HCT116 (cell line): ENCODE results near the gene GPRC5B. TPM values are rescaled to one million over a fixed set of nuclear protein-coding genes. Genes with fewer than 3 reads are reported as not detected.

ENCODE experiments used
- ATAC-seq: fragments of 200-7000 bp; cut with Tn5 transposase; 2 replicates; pipeline ENCODE4 v1.9.1; 2020; ENCODE audit warnings: mild to moderate bottlenecking, moderate library complexity
- BruUV-seq: library from RNA; stranded (reverse); fragments of 400-500 nt; replicated peaks from 2 replicates; lab custom pipeline; 2021; lab: Mats Ljungman, UMichigan
- CTCF ChIA-PET: fragments of 300-600 bp; sonication (Branson Sonifier 250); formaldehyde crosslinking; loops from one replicate; lab custom pipeline; 2021; ENCODE audit warnings: antibody characterized with exemption; lab: Charles Lee
- POLR2A ChIA-PET: fragments of 300-600, 350-600 bp; sonication (Branson Sonifier 250); formaldehyde crosslinking; loops from one replicate; lab custom pipeline; 2021; ENCODE audit warnings: antibody characterized with exemption; lab: Charles Lee
- RAD21 ChIA-PET, 2 experiments: fragments of 300-600 bp; sonication (Branson Sonifier 250); formaldehyde crosslinking; loops; one replicate each; lab custom pipeline; 2023; ENCODE audit warnings: low total read pairs in 2 of 2; ENCODE audit not compliant: uncharacterized antibody in 2 of 2, unreplicated experiment in 2 of 2, low non-redundant PET in 1 of 2; lab: Charles Lee
- DNase-seq: peaks from one replicate; pipeline ENCODE4 v3.0.0-alpha.2; 2010; ENCODE audit warnings: low read depth, low spot score
- H2AFZ ChIP-seq: fragments of 200-600 bp; shearing (Covaris generic), sonication (generic); 2 replicates; pipeline ENCODE4 v1.6.1; 2017; ENCODE audit warnings: low read depth, mixed run types, mixed read lengths, antibody characterized with exemption, low read length; ENCODE audit not compliant: poor library complexity, severe bottlenecking
- H3K27ac ChIP-seq: 2 replicates; pipeline ENCODE4 v1.5.1; 2012; ENCODE audit warnings: low read depth, low read length
- H3K27me3 ChIP-seq: fragments of 200-600 bp; sonication (generic); 2 replicates; pipeline ENCODE4 v1.6.1; 2016; ENCODE audit warnings: mixed run types, low read length, mixed read lengths; ENCODE audit not compliant: insufficient read depth
- H3K36me3 ChIP-seq, 2 experiments: fragments of 200-500 bp in 1 of 2; fragments of 200-600 bp in 1 of 2; sonication (Bioruptor generic) in 1 of 2; sonication (generic) in 1 of 2; 2 replicates each; pipeline versions ENCODE4 v1.5.1 to v1.6.1; 2014 to 2016; ENCODE audit warnings: low read length in 2 of 2, inconsistent platforms in 1 of 2, mixed read lengths in 1 of 2, mixed run types in 1 of 2; ENCODE audit not compliant: insufficient read depth in 2 of 2, control insufficient read depth in 1 of 2
- H3K4me1 ChIP-seq, 2 experiments: fragments of 200-600 bp in 1 of 2; sonication (generic) in 1 of 2; 2 replicates each; pipeline versions ENCODE4 v1.5.1 to v1.6.1; 2012 to 2017; ENCODE audit warnings: low read length in 2 of 2, inconsistent platforms in 1 of 2, mild to moderate bottlenecking in 1 of 2, mixed read lengths in 1 of 2, mixed run types in 1 of 2, moderate library complexity in 1 of 2; ENCODE audit not compliant: insufficient read depth in 2 of 2, control insufficient read depth in 1 of 2
- H3K4me2 ChIP-seq: fragments of 200-600 bp; sonication (generic); 2 replicates; pipeline ENCODE4 v1.6.1; 2017; ENCODE audit warnings: mixed run types, low read length, mixed read lengths
- H3K4me3 ChIP-seq, 2 experiments: fragments of 200-600 bp in 1 of 2; sonication (generic) in 1 of 2; replicated peaks in 1 of 2; 2 replicates each; pipeline ENCODE4 v1.5.1; 2011 to 2016; ENCODE audit warnings: low read length in 2 of 2, control low read depth in 1 of 2, low read depth in 1 of 2, mild to moderate bottlenecking in 1 of 2, mixed read lengths in 1 of 2, mixed run types in 1 of 2
- H3K79me2 ChIP-seq: fragments of 200-600 bp; sonication (generic); 2 replicates; pipeline ENCODE4 v1.6.1; 2017; ENCODE audit warnings: mild to moderate bottlenecking, mixed run types, low read length, moderate library complexity, mixed read lengths; ENCODE audit not compliant: insufficient read depth
- H3K9ac ChIP-seq: fragments of 200-600 bp; sonication (generic); 2 replicates; pipeline ENCODE4 v1.6.1; 2016; ENCODE audit warnings: low read length, mixed read lengths
- H3K9me2 ChIP-seq: fragments of 200-600 bp; sonication (generic), shearing (Covaris generic); 2 replicates; pipeline ENCODE4 v1.6.1; 2017; ENCODE audit warnings: mixed run types, mild to moderate bottlenecking, moderate library complexity; ENCODE audit not compliant: insufficient read depth
- H3K9me3 ChIP-seq, 2 experiments: fragments of 200-500 bp in 1 of 2; fragments of 200-600 bp in 1 of 2; sonication (Bioruptor generic) in 1 of 2; sonication (generic) in 1 of 2; 2 replicates each; pipeline ENCODE4 v1.6.1; 2014 to 2017; ENCODE audit warnings: low read length in 2 of 2, mixed read lengths in 2 of 2, inconsistent platforms in 1 of 2, low read depth in 1 of 2, mild to moderate bottlenecking in 1 of 2, mixed run types in 1 of 2, moderate library complexity in 1 of 2; ENCODE audit not compliant: control insufficient read depth in 1 of 2, insufficient read depth in 1 of 2
- H4K20me1 ChIP-seq: fragments of 200-600 bp; sonication (generic), shearing (Covaris generic); 2 replicates; pipeline ENCODE4 v1.6.1; 2017; ENCODE audit warnings: mixed run types, mild to moderate bottlenecking, moderate library complexity; ENCODE audit not compliant: insufficient read depth
- CBX3 ChIP-seq: IDR thresholded peaks from 2 replicates; pipeline ENCODE4 v1.6.1; 2012; ENCODE audit warnings: low read depth
- CEBPB ChIP-seq: IDR thresholded peaks from 2 replicates; pipeline ENCODE4 v1.6.1; 2012; ENCODE audit warnings: low read depth
- EGR1 ChIP-seq: IDR thresholded peaks from 2 replicates; pipeline ENCODE4 v1.6.1; 2012; ENCODE audit warnings: low read depth
- EZH2 ChIP-seq: fragments of 200-600 bp; sonication (generic); IDR thresholded peaks from 2 replicates; pipeline ENCODE4 v1.6.1; 2017; ENCODE audit warnings: antibody characterized with exemption, mixed run types
- EZH2phosphoT487 ChIP-seq: fragments of 200-600 bp; IDR thresholded peaks from 2 replicates; pipeline ENCODE4 v1.6.1; 2018; ENCODE audit warnings: antibody characterized with exemption, borderline replicate concordance
- FOSL1 ChIP-seq: IDR thresholded peaks from 2 replicates; pipeline ENCODE4 v1.6.1; 2012; ENCODE audit warnings: low read depth
- JUND ChIP-seq: IDR thresholded peaks from 2 replicates; pipeline ENCODE4 v1.6.1; 2012
- RAD21 ChIP-seq: IDR thresholded peaks from 2 replicates; pipeline ENCODE4 v1.6.1; 2012; ENCODE audit warnings: low read depth, mild to moderate bottlenecking
- REST ChIP-seq: IDR thresholded peaks from 2 replicates; pipeline ENCODE4 v1.6.1; 2012; ENCODE audit warnings: low read depth
- SIN3A ChIP-seq: IDR thresholded peaks from 2 replicates; pipeline ENCODE4 v1.6.1; 2012; ENCODE audit warnings: low read depth
- SP1 ChIP-seq: IDR thresholded peaks from 2 replicates; pipeline ENCODE4 v1.6.1; 2012; ENCODE audit warnings: low read depth
- SRF ChIP-seq: IDR thresholded peaks from 2 replicates; pipeline ENCODE4 v1.6.1; 2012; ENCODE audit warnings: low read depth
- TCF7L2 ChIP-seq: IDR thresholded peaks from 2 replicates; pipeline ENCODE4 v1.7.0; 2011; ENCODE audit warnings: borderline replicate concordance, inconsistent platforms; ENCODE audit not compliant: insufficient read depth, insufficient read length; ENCODE audit errors: extremely low read depth
- ZFX ChIP-seq: fragments of 450-650 bp; IDR thresholded peaks from 2 replicates; pipeline ENCODE4 v1.6.1; 2017
- ZNF274 ChIP-seq: fragments of 200-500 bp; sonication (Bioruptor generic); IDR thresholded peaks from 2 replicates; pipeline ENCODE4 v1.6.1; 2014; ENCODE audit warnings: mild to moderate bottlenecking, low read depth, low read length, inconsistent platforms
- intact Hi-C: fragments of 100-400 bp; cut with micrococcal nuclease; formaldehyde crosslinking; loops from 2 replicates; pipeline ENCODE4 v1.10.0; 2022
- total RNA-seq: library from RNA; stranded (reverse); gene quantifications from one replicate; pipeline ENCODE4 v1.2.1, GENCODE V29; 2021; ENCODE audit not compliant: unreplicated experiment
- TF ChIP-seq, protein P1 (sequence below): IDR thresholded peaks from 2 replicates; pipeline ENCODE4 v1.6.1; 2012
- TF ChIP-seq, protein P2 (sequence below): IDR thresholded peaks from 2 replicates; pipeline ENCODE4 v1.6.1; 2012

Gene GPRC5B
- total RNA-seq, 1 experiment from 2014 or later, result 7.2 TPM

DNA sequence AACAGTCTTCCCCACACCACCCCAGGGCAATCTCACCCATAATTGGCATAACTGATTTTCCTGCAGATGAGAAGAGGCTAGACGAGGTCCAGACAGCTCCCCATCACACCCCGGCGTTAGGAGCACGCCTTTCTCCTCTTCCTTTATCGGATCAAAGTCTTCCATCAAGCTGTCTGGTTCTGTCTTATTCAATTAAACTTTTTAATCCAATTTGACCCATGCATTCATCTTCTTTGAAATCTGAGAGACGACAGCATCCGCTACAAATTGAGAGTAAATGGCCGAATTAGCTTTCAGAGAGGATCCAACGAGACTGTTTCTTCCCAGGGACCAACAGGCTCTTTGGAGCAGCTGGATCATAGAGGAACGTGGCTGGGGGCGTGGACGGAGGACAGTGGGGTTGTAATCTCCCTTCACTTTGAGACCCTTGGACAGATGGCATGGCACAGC is 44.4 kb upstream of the GPRC5B start:
- RAD21 ChIA-PET, result no interaction called here
- no peaks in the 10 kb centered on the region for H3K9me3 ChIP-seq
- H4K20me1 ChIP-seq, result no peaks in the 10 kb centered on the region
- H3K4me3 ChIP-seq, result no peak overlapping the region
- TF ChIP-seq RAD21 (no peak), EZH2phosphoT487 (no peak), CBX3 (no peak), TCF7L2 (no peak), FOSL1 (no peak), SIN3A (no peak), SRF (no peak), EGR1 (no peak), JUND (no peak), REST (no peak), ZNF274 (no peak), EZH2 (no peak), CEBPB (no peak), SP1 (no peak), ZFX (no peak)
- TF ChIP-seq, protein P1, sequence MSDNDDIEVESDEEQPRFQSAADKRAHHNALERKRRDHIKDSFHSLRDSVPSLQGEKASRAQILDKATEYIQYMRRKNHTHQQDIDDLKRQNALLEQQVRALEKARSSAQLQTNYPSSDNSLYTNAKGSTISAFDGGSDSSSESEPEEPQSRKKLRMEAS, result no peak
- TF ChIP-seq, protein P2, sequence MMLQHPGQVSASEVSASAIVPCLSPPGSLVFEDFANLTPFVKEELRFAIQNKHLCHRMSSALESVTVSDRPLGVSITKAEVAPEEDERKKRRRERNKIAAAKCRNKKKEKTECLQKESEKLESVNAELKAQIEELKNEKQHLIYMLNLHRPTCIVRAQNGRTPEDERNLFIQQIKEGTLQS, result no peak
- TF ChIP-seq, all 23 proteins: peak for 0
- no peak overlapping the region for H3K4me2 ChIP-seq
- no peaks in the 10 kb centered on the region for H3K79me2 ChIP-seq
- H3K27me3 ChIP-seq, result 0 out of 2 replicates have a peak, but pooled peaks cover 4% of the 10 kb centered on the region
- ChIA-PET POLR2A (no interaction called here), CTCF (no interaction called here)
- peaks cover 8 to 14% of the 10 kb centered on the region in 2 experiments for H3K4me1 ChIP-seq
- H3K9ac ChIP-seq, result no peak overlapping the region
- H3K27ac ChIP-seq, result no peak overlapping the region
- DNase-seq (no peak), ATAC-seq (no peak)
- intact Hi-C loops, result no loop called here
- no peak overlapping the region for H2AFZ ChIP-seq
- H3K9me2 ChIP-seq, result no peaks in the 10 kb centered on the region
- BruUV-seq, result no TSS peak
- no peaks in the 10 kb centered on the region for H3K36me3 ChIP-seq
